Vagina (tissue), 2 donors: ENCODE data around the gene PARK7.

Source experiments
- POLR2A ChIP-seq, 2 donors: fragments of 450-650 bp; IDR thresholded peaks; one replicate each; pipeline ENCODE4 v1.6.1; 2017; ENCODE audit warnings: antibody characterized with exemption in 2 of 2, mild to moderate bottlenecking in 2 of 2, moderate library complexity in 2 of 2
- POLR2AphosphoS5 ChIP-seq, 2 donors: sonication (generic); formaldehyde crosslinking; IDR thresholded peaks; one replicate each; pipeline ENCODE4 v1.9.0; 2017; ENCODE audit warnings: antibody characterized with exemption in 2 of 2, mild to moderate bottlenecking in 2 of 2, low read depth in 1 of 2; ENCODE audit not compliant: insufficient read depth in 1 of 2
- TF ChIP-seq, protein P1 (sequence below), 3 experiments: fragments of 450-650 bp in 2 of 3; fragments of 200-600 bp in 1 of 3; sonication (generic) in 1 of 3; IDR thresholded peaks; one replicate each; pipeline ENCODE4 v1.5.1; 2017 to 2019; ENCODE audit warnings: antibody characterized with exemption in 3 of 3, mild to moderate bottlenecking in 2 of 3, moderate library complexity in 2 of 3

DNA sequence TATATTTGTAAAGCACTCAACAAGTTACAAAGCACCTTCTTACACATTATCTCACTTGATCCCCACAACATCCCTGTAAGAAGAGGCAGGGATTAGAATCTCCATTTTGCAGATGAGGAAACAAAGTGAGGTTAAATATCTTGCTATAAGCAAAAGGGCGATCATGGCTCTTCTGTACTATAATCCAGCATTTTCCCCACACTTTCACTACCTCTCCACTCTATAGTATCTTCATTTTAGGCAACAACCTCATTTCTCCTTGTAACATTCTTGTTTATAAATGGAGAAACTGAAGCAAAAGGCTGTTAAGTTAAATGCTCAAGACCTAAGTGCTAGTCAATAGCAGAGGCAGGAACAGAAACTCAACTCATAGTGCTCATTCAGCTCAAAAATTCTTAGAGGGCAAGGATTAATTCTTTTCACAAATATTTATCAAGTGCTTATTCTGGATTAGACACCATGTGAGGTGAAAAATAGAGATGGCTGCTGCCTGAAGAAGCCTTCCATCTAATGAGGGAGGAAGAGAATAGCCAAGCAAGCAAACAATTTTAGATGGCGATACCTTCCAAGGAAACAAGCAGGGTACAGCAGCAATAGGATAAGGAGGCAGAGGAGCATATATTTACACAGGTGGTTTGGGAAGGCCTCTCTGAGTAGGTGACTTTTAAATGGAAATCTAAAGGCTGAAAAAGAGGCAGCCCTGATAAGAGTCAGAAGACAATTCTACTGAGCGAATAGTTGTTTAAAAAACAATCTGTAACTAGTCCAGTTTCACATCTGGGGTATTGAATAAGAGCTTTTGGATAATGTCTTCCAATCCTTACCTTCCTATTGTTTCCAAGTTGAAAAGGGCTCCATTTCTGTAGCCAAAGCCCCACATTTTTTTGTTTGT, 61.1 kb downstream of the PARK7 start:
- no peak for TF ChIP-seq POLR2AphosphoS5 (IDR thresholded peaks at IDR 0.05; ENCODE audit: insufficient read depth in 1 of 2, low read depth in 1 of 2)
- TF ChIP-seq, protein P1, sequence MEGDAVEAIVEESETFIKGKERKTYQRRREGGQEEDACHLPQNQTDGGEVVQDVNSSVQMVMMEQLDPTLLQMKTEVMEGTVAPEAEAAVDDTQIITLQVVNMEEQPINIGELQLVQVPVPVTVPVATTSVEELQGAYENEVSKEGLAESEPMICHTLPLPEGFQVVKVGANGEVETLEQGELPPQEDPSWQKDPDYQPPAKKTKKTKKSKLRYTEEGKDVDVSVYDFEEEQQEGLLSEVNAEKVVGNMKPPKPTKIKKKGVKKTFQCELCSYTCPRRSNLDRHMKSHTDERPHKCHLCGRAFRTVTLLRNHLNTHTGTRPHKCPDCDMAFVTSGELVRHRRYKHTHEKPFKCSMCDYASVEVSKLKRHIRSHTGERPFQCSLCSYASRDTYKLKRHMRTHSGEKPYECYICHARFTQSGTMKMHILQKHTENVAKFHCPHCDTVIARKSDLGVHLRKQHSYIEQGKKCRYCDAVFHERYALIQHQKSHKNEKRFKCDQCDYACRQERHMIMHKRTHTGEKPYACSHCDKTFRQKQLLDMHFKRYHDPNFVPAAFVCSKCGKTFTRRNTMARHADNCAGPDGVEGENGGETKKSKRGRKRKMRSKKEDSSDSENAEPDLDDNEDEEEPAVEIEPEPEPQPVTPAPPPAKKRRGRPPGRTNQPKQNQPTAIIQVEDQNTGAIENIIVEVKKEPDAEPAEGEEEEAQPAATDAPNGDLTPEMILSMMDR (IDR thresholded peaks at IDR 0.05), result no peak
- no peak for TF ChIP-seq POLR2A (IDR thresholded peaks at IDR 0.05)
